GM20000 (cell line): ENCODE results near the gene BAZ2B.
A peak's percentile ranks its signal among the peaks of the same experiment; 100 is the strongest.

Experiments used
- DNase-seq: peaks from one replicate; pipeline ENCODE4 v3.0.0; 2012; ENCODE audit warnings: low spot score
- CTCF ChIP-seq: IDR thresholded peaks from 2 replicates; pipeline ENCODE4 v1.5.1; 2012; ENCODE audit warnings: mild to moderate bottlenecking, control low read depth; ENCODE audit errors: extremely low read depth, missing control alignments

BAZ2B gene

GRCh38 chr2:159292157-159292556 is 324.2 kb downstream of the BAZ2B start:
- no peak for DNase-seq
- TF ChIP-seq CTCF: no peak

- TF ChIP-seq CTCF: no peak
- no peak for DNase-seq
Measured at GRCh38 chr2:159290289-159290907, 325.9 kb downstream of the BAZ2B start.

- TF ChIP-seq CTCF: no peak
- no peak for DNase-seq
Measured at GRCh38 chr2:159287733-159288132, 328.6 kb downstream of the BAZ2B start.

- TF ChIP-seq CTCF: no peak
Measured at GRCh38 chr2:159286709-159287441, 329.5 kb downstream of the BAZ2B start.

GRCh38 chr2:159285929-159286708 is 330.2 kb downstream of the BAZ2B start, which contains the start of gene WDSUB1:
WDSUB1 (minus strand) TSS chr2:159286703; CDS start chr2:159283069, 3,634 bp downstream.
- TF ChIP-seq CTCF: no peak
- DNase-seq: peak; percentile 43

More at GRCh38 chr2:159286709-159287441, 329.5 kb downstream of the BAZ2B start:
- peak; percentile 99 for DNase-seq

GRCh38 chr2:159285433-159285832 is 330.9 kb downstream of the BAZ2B start:
- DNase-seq: no peak
- TF ChIP-seq CTCF: no peak

- no peak for DNase-seq
- no peak for TF ChIP-seq CTCF
Measured at GRCh38 chr2:159283529-159283928, 332.8 kb downstream of the BAZ2B start.
